Left renal pelvis (tissue), 4 donors: ENCODE results near the gene VIM. TPM values are rescaled to one million over a fixed set of nuclear protein-coding genes. Genes with fewer than 3 reads are reported as not detected.

Experiments
- polyA plus RNA-seq, 4 donors: library from polyadenylated mRNA; unstranded; fragments of 120-200 nt; gene quantifications; one replicate each; pipeline ENCODE4 v1.2.1, GENCODE V29; 2013; ENCODE audit not compliant: insufficient read length in 4 of 4

Gene VIM
- polyA plus RNA-seq, 4 donors: 1,207 to 2,290 (median 1,301) TPM

Other genes starting within 250 kb of the VIM start
- gene CUBN, start 98.4 kb upstream of the VIM start, polyA plus RNA-seq: 100 to 1,000 TPM in 3 of 4 donors, 1 to 10 TPM in 1; 5.0 to 248 (median 135) TPM
- gene TRDMT1, start 26.6 kb upstream of the VIM start, polyA plus RNA-seq: 10 to 100 TPM in 3 of 4 donors, 1 to 10 TPM in 1; 9.2 to 12.0 (median 10.6) TPM
- 1 to 10 TPM in 2 of 4 donors, under 1 TPM in 2; 0.67 to 2.6 (median 1.2) TPM for gene ST8SIA6, start 226.4 kb downstream of the VIM start, polyA plus RNA-seq